PC-9 (cell line): ENCODE data around the gene TPRG1L.

Source experiments
- EZH2 ChIP-seq: fragments of 200-600 bp; sonication (generic); IDR thresholded peaks from 2 replicates; pipeline ENCODE4 v1.8.0; 2017; ENCODE audit warnings: antibody characterized with exemption, low read depth
- TF ChIP-seq, protein P1 (sequence below): fragments of 200-600 bp; sonication (generic); conservative IDR thresholded peaks from 2 replicates; pipeline ENCODE4 v1.6.1; 2017; ENCODE audit warnings: mixed run types, antibody characterized with exemption, mild to moderate bottlenecking, moderate library complexity

DNA sequence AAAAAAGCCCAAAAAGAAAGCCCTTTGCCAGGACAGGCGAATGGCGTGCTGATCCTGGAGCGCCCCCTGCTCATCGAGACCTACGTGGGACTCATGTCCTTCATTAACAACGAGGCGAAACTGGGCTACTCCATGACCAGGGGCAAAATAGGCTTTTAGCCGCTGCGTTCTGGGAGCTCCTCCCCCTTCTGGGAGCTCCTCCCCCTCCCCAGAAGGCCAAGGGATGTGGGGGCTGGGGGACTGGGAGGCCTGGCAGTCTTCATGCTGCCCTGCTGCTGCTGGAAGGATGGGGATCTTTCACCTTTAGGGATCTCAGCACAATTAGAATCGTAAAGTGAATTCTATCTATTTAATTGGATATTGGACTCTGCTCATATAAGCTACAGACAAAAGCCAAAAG is 3.6 kb downstream of the TPRG1L start:
- TF ChIP-seq, protein P1, sequence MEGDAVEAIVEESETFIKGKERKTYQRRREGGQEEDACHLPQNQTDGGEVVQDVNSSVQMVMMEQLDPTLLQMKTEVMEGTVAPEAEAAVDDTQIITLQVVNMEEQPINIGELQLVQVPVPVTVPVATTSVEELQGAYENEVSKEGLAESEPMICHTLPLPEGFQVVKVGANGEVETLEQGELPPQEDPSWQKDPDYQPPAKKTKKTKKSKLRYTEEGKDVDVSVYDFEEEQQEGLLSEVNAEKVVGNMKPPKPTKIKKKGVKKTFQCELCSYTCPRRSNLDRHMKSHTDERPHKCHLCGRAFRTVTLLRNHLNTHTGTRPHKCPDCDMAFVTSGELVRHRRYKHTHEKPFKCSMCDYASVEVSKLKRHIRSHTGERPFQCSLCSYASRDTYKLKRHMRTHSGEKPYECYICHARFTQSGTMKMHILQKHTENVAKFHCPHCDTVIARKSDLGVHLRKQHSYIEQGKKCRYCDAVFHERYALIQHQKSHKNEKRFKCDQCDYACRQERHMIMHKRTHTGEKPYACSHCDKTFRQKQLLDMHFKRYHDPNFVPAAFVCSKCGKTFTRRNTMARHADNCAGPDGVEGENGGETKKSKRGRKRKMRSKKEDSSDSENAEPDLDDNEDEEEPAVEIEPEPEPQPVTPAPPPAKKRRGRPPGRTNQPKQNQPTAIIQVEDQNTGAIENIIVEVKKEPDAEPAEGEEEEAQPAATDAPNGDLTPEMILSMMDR = no peak
- no peak for TF ChIP-seq EZH2
